DOHH2 (cell line): ENCODE data around the gene RAMP3.

Experiments used
- CTCF ChIP-seq: fragments of 200-600 bp; sonication (generic); IDR thresholded peaks from one replicate; pipeline ENCODE4 v1.5.1; 2014; ENCODE audit warnings: antibody characterized with exemption, mild to moderate bottlenecking, low read depth, low read length; ENCODE audit not compliant: poor library complexity, severe bottlenecking
- EZH2phosphoT487 ChIP-seq: fragments of 200-600 bp; sonication (generic); IDR thresholded peaks from 2 replicates; pipeline ENCODE4 v1.6.1; 2017; ENCODE audit warnings: borderline replicate concordance, mild to moderate bottlenecking, antibody characterized with exemption, low read length, moderate library complexity, mixed read lengths

- TF ChIP-seq CTCF, result no peak
- TF ChIP-seq EZH2phosphoT487, result no peak
Measured at GRCh38 chr7:45129906-45130305, 27.7 kb upstream of the RAMP3 start.
